ENCODE measurements around the gene THBS1.

The THBS1 gene

GRCh38 chr15:39542385-39543065 is 38.4 kb upstream of the THBS1 start:
- H3K4me3 ChIP-seq (replicated peaks; ENCODE audit: low read depth, low read length): no peak overlapping the region
- no peak for TF ChIP-seq CTCF (IDR thresholded peaks at IDR 0.05; ENCODE audit: low read length, missing control alignments)
- DNase-seq (ENCODE audit: low read depth): no peak

- no peak overlapping the region for H3K4me3 ChIP-seq (replicated peaks; ENCODE audit: low read depth, low read length)
- no peak for TF ChIP-seq CTCF (IDR thresholded peaks at IDR 0.05; ENCODE audit: low read length, missing control alignments)
- peak; percentile 26 for DNase-seq (ENCODE audit: low read depth)
These were observed 37.2 kb upstream of the THBS1 start for GRCh38 chr15:39543651-39544050.

GRCh38 chr15:39546842-39547241 is 34.0 kb upstream of the THBS1 start:
- DNase-seq (ENCODE audit: low read depth): no peak
- no peak for TF ChIP-seq CTCF (IDR thresholded peaks at IDR 0.05; ENCODE audit: low read length, missing control alignments)
- H3K4me3 ChIP-seq (replicated peaks; ENCODE audit: low read depth, low read length): no peak overlapping the region

- no peak overlapping the region for H3K4me3 ChIP-seq (replicated peaks; ENCODE audit: low read depth, low read length)
- no peak for TF ChIP-seq CTCF (IDR thresholded peaks at IDR 0.05; ENCODE audit: low read length, missing control alignments)
- no peak for DNase-seq (ENCODE audit: low read depth)
These were observed 32.3 kb upstream of the THBS1 start for GRCh38 chr15:39548561-39548960.

GRCh38 chr15:39549912-39550311 is 31.0 kb upstream of the THBS1 start:
- DNase-seq (ENCODE audit: low read depth): no peak
- H3K4me3 ChIP-seq (replicated peaks; ENCODE audit: low read depth, low read length): no peak overlapping the region
- no peak for TF ChIP-seq CTCF (IDR thresholded peaks at IDR 0.05; ENCODE audit: low read length, missing control alignments)

GRCh38 chr15:39551476-39551875 is 29.4 kb upstream of the THBS1 start:
- no peak for TF ChIP-seq CTCF (IDR thresholded peaks at IDR 0.05; ENCODE audit: low read length, missing control alignments)
- no peak overlapping the region for H3K4me3 ChIP-seq (replicated peaks; ENCODE audit: low read depth, low read length)
- DNase-seq (ENCODE audit: low read depth): no peak

- TF ChIP-seq CTCF (IDR thresholded peaks at IDR 0.05; ENCODE audit: low read length, missing control alignments): no peak
- no peak for DNase-seq (ENCODE audit: low read depth)
- no peak overlapping the region for H3K4me3 ChIP-seq (replicated peaks; ENCODE audit: low read depth, low read length)
These were observed 28.3 kb upstream of the THBS1 start for GRCh38 chr15:39552556-39552955.

All from fibroblast of pulmonary artery (primary cell).